HUES6 (cell line): Measurements from ENCODE around the gene CCNDBP1.
"Not testable (repeated sequence)": the region's sequence is repeated elsewhere in the genome, so short reads cannot be mapped to it uniquely, and the experiment has no call there.

Source experiments
- H3K27ac ChIP-seq: 2 replicates; pipeline ENCODE4 v1.7.0; 2013; ENCODE audit warnings: low read depth, mild to moderate bottlenecking, low read length, inconsistent platforms
- H3K27me3 ChIP-seq: 2 replicates; pipeline ENCODE4 v1.6.1; 2013; ENCODE audit warnings: low read length; ENCODE audit not compliant: control insufficient read depth, insufficient read depth
- H3K36me3 ChIP-seq: 2 replicates; pipeline ENCODE4 v1.6.1; 2013; ENCODE audit warnings: low read length; ENCODE audit not compliant: control insufficient read depth, insufficient read depth
- H3K4me1 ChIP-seq: 2 replicates; pipeline ENCODE4 v1.6.1; 2013; ENCODE audit warnings: low read length; ENCODE audit not compliant: control insufficient read depth, insufficient read depth
- H3K4me3 ChIP-seq: 2 replicates; pipeline ENCODE4 v1.5.1; 2013; ENCODE audit warnings: low read depth, low read length
- H3K9ac ChIP-seq: one replicate; pipeline ENCODE4 v1.6.1; 2013; ENCODE audit warnings: mild to moderate bottlenecking, low read length
- H3K9me3 ChIP-seq: 2 replicates; pipeline ENCODE4 v1.6.1; 2013; ENCODE audit warnings: low read depth, low read length; ENCODE audit not compliant: control insufficient read depth, insufficient read depth

CCNDBP1 gene

GRCh38 chr15:43185157-43186002 lies at the start of gene CCNDBP1:
Gene CCNDBP1, plus strand, starts transcription at chr15:43185403. Its CDS starts 96 bp downstream, at chr15:43185499.
- Histone ChIP-seq H3K4me3 (peak within 1 kb of the TSS; percentile 84), H3K36me3 (peaks cover 14% of the 10 kb centered on the region), H3K27ac (no peak within 1 kb of the TSS), H3K27me3 (no peaks in the 10 kb centered on the region), H3K9ac (peak within 1 kb of the TSS; percentile 80), H3K4me1 (peaks cover 7% of the 10 kb centered on the region), H3K9me3 (no peaks in the 10 kb centered on the region)

GRCh38 chr15:43143203-43143941 lies 41.8 kb upstream of the CCNDBP1 start:
- Histone ChIP-seq H3K27me3 (no peaks in the 10 kb centered on the region), H3K9ac (no peak overlapping the region), H3K4me1 (peaks cover 3% of the 10 kb centered on the region; the same call in 1 of the 2 replicates), H3K4me3 (no peak overlapping the region), H3K36me3 (peaks cover 13% of the 10 kb centered on the region), H3K9me3 (no peaks in the 10 kb centered on the region), H3K27ac (no peak overlapping the region)

- H3K27ac ChIP-seq, result no peak overlapping the region
- no peak overlapping the region for H3K4me3 ChIP-seq
- peaks cover 16% of the 10 kb centered on the region for H3K36me3 ChIP-seq
These were observed 40.7 kb upstream of the CCNDBP1 start for GRCh38 chr15:43144512-43144911.

GRCh38 chr15:43146184-43146583 lies 39.0 kb upstream of the CCNDBP1 start:
- Histone ChIP-seq H3K9me3 (no peaks in the 10 kb centered on the region), H3K36me3 (peaks cover 4% of the 10 kb centered on the region), H3K4me3 (no peak overlapping the region), H3K27me3 (no peaks in the 10 kb centered on the region), H3K9ac (no peak overlapping the region), H3K27ac (no peak overlapping the region), H3K4me1 (peaks cover 3% of the 10 kb centered on the region; the same call in 1 of the 2 replicates)

More at GRCh38 chr15:43144512-43144911, 40.7 kb upstream of the CCNDBP1 start:
- Histone ChIP-seq H3K9me3 (no peaks in the 10 kb centered on the region), H3K9ac (no peak overlapping the region), H3K27me3 (no peaks in the 10 kb centered on the region), H3K4me1 (peaks cover 3% of the 10 kb centered on the region; the same call in 1 of the 2 replicates)

GRCh38 chr15:43150191-43150929 lies 34.8 kb upstream of the CCNDBP1 start:
- Histone ChIP-seq H3K9me3 (no peaks in the 10 kb centered on the region), H3K36me3 (peaks cover 18% of the 10 kb centered on the region), H3K27me3 (no peaks in the 10 kb centered on the region), H3K9ac (no peak overlapping the region), H3K27ac (no peak overlapping the region), H3K4me3 (no peak overlapping the region), H3K4me1 (no peaks in the 10 kb centered on the region)

- H3K4me1 ChIP-seq, result no peaks in the 10 kb centered on the region
- H3K36me3 ChIP-seq, result peaks cover 21% of the 10 kb centered on the region
- H3K27ac ChIP-seq, result no peak overlapping the region
- no peaks in the 10 kb centered on the region for H3K27me3 ChIP-seq
- no peak overlapping the region for H3K9ac ChIP-seq
- no peaks in the 10 kb centered on the region for H3K9me3 ChIP-seq
- no peak overlapping the region for H3K4me3 ChIP-seq
These were observed 33.5 kb upstream of the CCNDBP1 start for GRCh38 chr15:43151688-43152087.

GRCh38 chr15:43153269-43153668 lies 31.9 kb upstream of the CCNDBP1 start:
- Histone ChIP-seq H3K9me3 (no peaks in the 10 kb centered on the region), H3K4me3 (no peak overlapping the region), H3K9ac (no peak overlapping the region), H3K4me1 (no peaks in the 10 kb centered on the region), H3K36me3 (peaks cover 21% of the 10 kb centered on the region), H3K27ac (no peak overlapping the region), H3K27me3 (no peaks in the 10 kb centered on the region)

GRCh38 chr15:43165801-43166325 lies 19.3 kb upstream of the CCNDBP1 start:
- Histone ChIP-seq H3K27ac (no peak overlapping the region), H3K36me3 (peaks cover 12% of the 10 kb centered on the region), H3K9me3 (no peaks in the 10 kb centered on the region), H3K27me3 (no peaks in the 10 kb centered on the region), H3K4me3 (no peak overlapping the region), H3K9ac (no peak overlapping the region), H3K4me1 (no peaks in the 10 kb centered on the region)

GRCh38 chr15:43167261-43167660 lies 17.9 kb upstream of the CCNDBP1 start:
- not testable (repeated sequence) for H3K27me3 ChIP-seq, H3K4me3 ChIP-seq, H3K27ac ChIP-seq, H3K4me1 ChIP-seq, H3K9ac ChIP-seq, H3K9me3 ChIP-seq
- H3K36me3 ChIP-seq, result peaks cover 12% of the 10 kb centered on the region

- Histone ChIP-seq H3K4me3 (no peak overlapping the region), H3K27ac (no peak overlapping the region), H3K36me3 (peaks cover 16% of the 10 kb centered on the region), H3K27me3 (no peaks in the 10 kb centered on the region), H3K9ac (no peak overlapping the region), H3K4me1 (no peaks in the 10 kb centered on the region), H3K9me3 (no peaks in the 10 kb centered on the region)
These were observed 16.8 kb upstream of the CCNDBP1 start for GRCh38 chr15:43168192-43169107.
